GM12878 (cell line): ENCODE results near the gene CASP8. TPM values are rescaled to one million over a fixed set of nuclear protein-coding genes. Genes with fewer than 3 reads are reported as not detected.

Experiments used
- ATAC-seq: fragments of 200-7000 bp; cut with Tn5 transposase; 3 replicates; pipeline ENCODE4 v1.9.1; 2020; ENCODE audit warnings: mild to moderate bottlenecking, moderate library complexity
- BruUV-seq: library from RNA; stranded (reverse); fragments of 400-500 nt; replicated peaks from 2 replicates; lab custom pipeline; 2021; lab: Mats Ljungman, UMichigan
- CTCF ChIA-PET: fragments of 300-600 bp; sonication (Branson Sonifier 250); formaldehyde crosslinking; extraction: SDS; loops from one replicate; lab custom pipeline; 2021; ENCODE audit warnings: inconsistent platforms; lab: Yijun Ruan, JAX
- POLR2A ChIA-PET: fragments of 350-600 bp; formaldehyde crosslinking; extraction: SDS; loops from one replicate; lab custom pipeline; 2021; ENCODE audit warnings: inconsistent platforms; lab: Charles Lee
- RAD21 ChIA-PET: fragments of 300-600 bp; sonication (Branson Sonifier 250); formaldehyde crosslinking; loops from one replicate; lab custom pipeline; 2023; ENCODE audit warnings: antibody characterized with exemption; ENCODE audit not compliant: unreplicated experiment; lab: Charles Lee
- SMC1A ChIA-PET: fragments of 300-600 bp; sonication (Branson Sonifier 250); formaldehyde crosslinking; loops from one replicate; lab custom pipeline; 2023; ENCODE audit not compliant: unreplicated experiment, uncharacterized antibody; lab: Charles Lee
- DNase-seq: peaks from one replicate; pipeline ENCODE4 v3.0.0-alpha.2; 2011; ENCODE audit warnings: low read depth, low spot score
- FAIRE-seq: peaks from 3 replicates; lab custom pipeline; 2011; peaks lifted over from hg19 to GRCh38; lab: Jason Lieb, UNC
- H2AFZ ChIP-seq: 2 replicates; pipeline ENCODE4 v1.6.0; 2011; ENCODE audit warnings: low read depth, low read length, control low read depth; ENCODE audit not compliant: control insufficient read depth
- H3K27ac ChIP-seq: 2 replicates; pipeline ENCODE4 v1.5.1; 2011; ENCODE audit warnings: control low read depth; ENCODE audit not compliant: control insufficient read depth, insufficient read depth
- H3K27me3 ChIP-seq, 2 experiments: replicated peaks in 1 of 2; 2 replicates each; pipeline versions ENCODE4 v1.6.0 to v1.6.1; 2011; ENCODE audit warnings: low read length in 1 of 2; ENCODE audit not compliant: control insufficient read depth in 2 of 2, insufficient read depth in 2 of 2
- H3K36me3 ChIP-seq, 2 experiments: 2 replicates each; pipeline ENCODE4 v1.5.1; 2011; ENCODE audit warnings: low read length in 1 of 2; ENCODE audit not compliant: control insufficient read depth in 2 of 2, insufficient read depth in 2 of 2
- H3K4me1 ChIP-seq: 2 replicates; pipeline ENCODE4 v1.6.1; 2011; ENCODE audit warnings: mild to moderate bottlenecking, low read length, moderate library complexity, mixed read lengths; ENCODE audit not compliant: control insufficient read depth, insufficient read depth
- H3K4me2 ChIP-seq: 2 replicates; pipeline ENCODE4 v1.6.0; 2011; ENCODE audit warnings: control low read depth; ENCODE audit not compliant: control insufficient read depth, insufficient read depth
- H3K4me3 ChIP-seq: fragments of 200-600 bp; sonication (generic); 2 replicates; pipeline ENCODE4 v1.5.1; 2016
- H3K79me2 ChIP-seq: 2 replicates; pipeline ENCODE4 v1.6.0; 2011; ENCODE audit warnings: low read length; ENCODE audit not compliant: control insufficient read depth, insufficient read depth
- H3K9ac ChIP-seq: 2 replicates; pipeline ENCODE4 v1.8.0; 2011; ENCODE audit warnings: low read length, control low read depth, mixed read lengths; ENCODE audit not compliant: control insufficient read depth, insufficient read depth
- H3K9me3 ChIP-seq: replicated peaks from 3 replicates; pipeline ENCODE4 v1.5.1; 2011; ENCODE audit warnings: mild to moderate bottlenecking, low read length; ENCODE audit not compliant: control insufficient read depth, insufficient read depth
- H4K20me1 ChIP-seq: 2 replicates; pipeline ENCODE4 v1.6.0; 2011; ENCODE audit not compliant: control insufficient read depth, insufficient read depth
- CEBPB ChIP-seq, 2 experiments: fragments of 150-350 bp in 1 of 2; IDR thresholded peaks; 2 replicates each; pipeline ENCODE4 v1.6.1; 2012 to 2014; ENCODE audit warnings: low read depth in 2 of 2, low read length in 2 of 2, borderline replicate concordance in 1 of 2, inconsistent platforms in 1 of 2
- E2F8 ChIP-seq: fragments of 450-650 bp; IDR thresholded peaks from 2 replicates; pipeline ENCODE4 v1.6.1; 2018; ENCODE audit warnings: mild to moderate bottlenecking, low read depth, moderate library complexity; ENCODE audit not compliant: partially characterized antibody
- ESRRA ChIP-seq: IDR thresholded peaks from 2 replicates; pipeline ENCODE4 v1.6.1; 2012; ENCODE audit warnings: mild to moderate bottlenecking, low read length, improper control_type of control experiment
- GABPA ChIP-seq: IDR thresholded peaks from 2 replicates; pipeline ENCODE4 v1.6.1; 2014; ENCODE audit warnings: antibody characterized with exemption, low read depth, mild to moderate bottlenecking, inconsistent platforms
- IKZF1 ChIP-seq: fragments of 450-650 bp; conservative IDR thresholded peaks from 2 replicates; pipeline ENCODE4 v1.6.1; 2017; ENCODE audit warnings: antibody characterized with exemption, mild to moderate bottlenecking
- JUND ChIP-seq: IDR thresholded peaks from 2 replicates; pipeline ENCODE4 v1.6.1; 2012; ENCODE audit warnings: low read depth, mild to moderate bottlenecking, low read length, improper control_type of control experiment, moderate library complexity
- KAT2A ChIP-seq: conservative IDR thresholded peaks from 2 replicates; pipeline ENCODE4 v1.6.1; 2011; ENCODE audit warnings: low read depth, low read length; ENCODE audit not compliant: control insufficient read depth
- MEF2A ChIP-seq: IDR thresholded peaks from 2 replicates; pipeline ENCODE4 v1.6.1; 2011; ENCODE audit warnings: low read depth, mild to moderate bottlenecking, low read length, moderate library complexity; ENCODE audit not compliant: insufficient read depth
- NBN ChIP-seq: fragments of 450-650 bp; IDR thresholded peaks from 2 replicates; pipeline ENCODE4 v1.6.1; 2016
- NFYA ChIP-seq: IDR thresholded peaks from 2 replicates; pipeline ENCODE4 v1.6.1; 2011; ENCODE audit warnings: low read depth, mild to moderate bottlenecking, low read length, improper control_type of control experiment, borderline replicate concordance
- PAX5 ChIP-seq: IDR thresholded peaks from 2 replicates; pipeline ENCODE4 v1.6.1; 2011; ENCODE audit warnings: low read depth, low read length, borderline replicate concordance
- RBBP5 ChIP-seq: fragments of 200-600 bp; sonication (generic); conservative IDR thresholded peaks from 2 replicates; pipeline ENCODE4 v1.6.1; 2016
- TCF7 ChIP-seq: IDR thresholded peaks from 2 replicates; pipeline ENCODE4 v1.6.1; 2014; ENCODE audit warnings: antibody characterized with exemption, borderline replicate concordance
- WGBS: methylation state at CpG from one replicate; pipeline ENCODE4 v1.1.6; 2016; ENCODE audit warnings: low lambda C conversion rate; ENCODE audit not compliant: insufficient replicate concordance, insufficient coverage; ENCODE audit errors: missing lambda C conversion rate; 5-methylcytosine and 5-hydroxymethylcytosine counted together
- in situ Hi-C: fragments of 300-500 bp; cut with MboI; formaldehyde crosslinking; loops from 9 replicates; pipeline ENCODE4 v1.14.3; 2018; ENCODE audit warnings: mixed read lengths
- intact Hi-C: fragments of 100-400 bp; cut with micrococcal nuclease; formaldehyde crosslinking; loops from one replicate; pipeline ENCODE4 v1.14.2; 2022; ENCODE audit not compliant: unreplicated experiment
- polyA plus RNA-seq, 11 experiments: library from polyadenylated mRNA; depleted of rRNA in 4 of 11; unstranded in 6 of 11; stranded (reverse) in 5 of 11; fragments of >200 nt; fragmentation: Nextera tagmentation in 4 of 11; fragmentation: Illumina TruSeq in 1 of 11; extraction: Ambion mirVana in 4 of 11; extraction: Trizol in 1 of 11; gene quantifications; 1 replicate in 1 of 11; 2 replicates in 10 of 11; pipeline versions ENCODE4 v1.2.1 to v1.2.3, GENCODE V29; 2011 to 2016; ENCODE audit warnings: inconsistent platforms in 2 of 11, missing spikeins in 2 of 11, low read depth in 1 of 11
- total RNA-seq, 4 experiments: library from RNA; depleted of rRNA in 3 of 4; stranded (reverse); fragments of >200 nt in 3 of 4; fragmentation: Illumina TruSeq in 1 of 4; extraction: Trizol in 1 of 4; gene quantifications; 2 replicates each; pipeline versions ENCODE4 v1.2.1 to v1.2.3, GENCODE V29; 2013 to 2021
- TF ChIP-seq, protein P1 (sequence below): IDR thresholded peaks from 2 replicates; pipeline ENCODE4 v1.6.1; 2011; ENCODE audit warnings: mild to moderate bottlenecking, low read depth, low read length, moderate library complexity; ENCODE audit not compliant: insufficient replicate concordance

CASP8 gene
- total and polyA plus RNA-seq, 10 of the 15 experiments (the other 5 are each of a cell fraction or from before 2014, with no cell fraction given): 18.6 to 54.1 (median 39.9) TPM

DNA sequence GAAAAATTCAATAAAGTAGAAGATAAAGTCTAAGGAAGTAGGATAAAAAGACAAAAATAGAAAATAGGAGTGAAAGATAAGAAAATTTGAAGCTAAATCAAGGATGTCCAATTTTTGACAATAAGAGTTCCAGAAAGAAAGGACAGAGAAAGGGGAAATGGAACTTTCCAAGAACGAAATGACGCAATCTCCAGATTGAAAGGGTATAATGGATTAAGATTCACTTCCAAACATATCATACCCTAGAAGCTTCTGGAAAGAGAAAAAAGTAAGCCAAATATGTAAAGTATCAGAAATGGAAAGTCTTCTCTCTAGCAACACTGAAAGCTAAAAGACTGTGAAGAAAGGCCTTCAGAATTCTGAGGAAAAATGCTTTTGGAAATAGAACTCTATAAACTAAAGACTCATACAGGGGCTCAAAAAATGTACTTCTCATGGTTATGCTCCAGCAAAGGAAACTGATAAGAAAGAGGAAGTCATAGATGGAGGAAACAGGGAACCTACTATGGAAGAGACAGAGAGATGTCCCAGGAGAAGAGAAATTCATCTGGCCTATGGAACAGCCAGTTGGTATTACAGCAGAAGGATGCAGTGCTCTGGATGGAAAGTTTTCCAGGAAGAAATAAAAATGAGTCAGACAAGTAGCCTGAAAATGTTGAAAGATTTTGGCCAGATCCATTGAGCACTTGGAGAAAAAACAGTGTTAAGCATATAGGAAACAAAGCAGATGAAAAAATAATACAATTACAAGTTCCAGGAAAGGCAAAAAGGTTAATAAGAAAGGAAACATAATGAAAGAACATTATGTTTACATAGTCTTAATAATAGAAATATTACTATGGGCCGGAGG lies 20.1 kb downstream of the CASP8 start:
- intact Hi-C loops: no loop called here
- TSS peak; percentile 30 for BruUV-seq
- no peak for TF ChIP-seq RBBP5
- TF ChIP-seq MEF2A: no peak
- TF ChIP-seq CEBPB (IDR thresholded peaks at IDR 0.05; ENCODE audit: borderline replicate concordance in 1 of 2, low read depth in 2 of 2, low read length in 2 of 2): no peak
- no peak for TF ChIP-seq TCF7
- no peak for TF ChIP-seq E2F8
- no peak for TF ChIP-seq IKZF1
- TF ChIP-seq, protein P1, sequence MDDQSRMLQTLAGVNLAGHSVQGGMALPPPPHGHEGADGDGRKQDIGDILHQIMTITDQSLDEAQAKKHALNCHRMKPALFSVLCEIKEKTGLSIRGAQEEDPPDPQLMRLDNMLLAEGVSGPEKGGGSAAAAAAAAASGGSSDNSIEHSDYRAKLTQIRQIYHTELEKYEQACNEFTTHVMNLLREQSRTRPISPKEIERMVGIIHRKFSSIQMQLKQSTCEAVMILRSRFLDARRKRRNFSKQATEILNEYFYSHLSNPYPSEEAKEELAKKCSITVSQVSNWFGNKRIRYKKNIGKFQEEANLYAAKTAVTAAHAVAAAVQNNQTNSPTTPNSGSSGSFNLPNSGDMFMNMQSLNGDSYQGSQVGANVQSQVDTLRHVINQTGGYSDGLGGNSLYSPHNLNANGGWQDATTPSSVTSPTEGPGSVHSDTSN: no peak
- TF ChIP-seq JUND: no peak
- TF ChIP-seq KAT2A: no peak
- no peak for TF ChIP-seq NFYA
- no peak for TF ChIP-seq GABPA
- no peak for TF ChIP-seq NBN
- no peak for TF ChIP-seq PAX5
- TF ChIP-seq ESRRA: no peak
- TF ChIP-seq, all 136 proteins: peak for 0
- H3K4me3 ChIP-seq: no peak overlapping the region
- H3K79me2 ChIP-seq: no peaks in the 10 kb centered on the region
- H3K36me3 ChIP-seq: peaks cover 0 to 14% of the 10 kb centered on the region in 2 experiments; a peak in 3 of 4 replicates
- ChIA-PET POLR2A (no interaction called here), RAD21 (interaction anchor here (1.9 to 2.3 kb wide), 2 partner anchors 44 to 47 kb away, joined by 8 to 15 read pairs; no protein-coding TSS in a partner anchor), SMC1A (interaction anchor here (0.9 to 2.4 kb wide), 8 partner anchors 9 to 46 kb away, joined by 3 to 14 read pairs (median 4); no protein-coding TSS in a partner anchor), CTCF (interaction anchor here (0.9 to 5.6 kb wide), 5 partner anchors 16 to 83 kb away, joined by 4 to 24 read pairs (median 5); no protein-coding TSS in a partner anchor)
- no peak overlapping the region for H3K27ac ChIP-seq
- H3K4me1 ChIP-seq: no peaks in the 10 kb centered on the region
- no peak overlapping the region for H3K9ac ChIP-seq
- H3K27me3 ChIP-seq: no peaks in the 10 kb centered on the region
- ATAC-seq: no peak
- no peak for DNase-seq
- H3K4me2 ChIP-seq: no peak overlapping the region
- H3K9me3 ChIP-seq: no peaks in the 10 kb centered on the region
- 94% methylated on average over 3 of the region's 3 CpGs for WGBS
- in situ Hi-C loops: no loop called here
- H2AFZ ChIP-seq: no peak overlapping the region
- no peaks in the 10 kb centered on the region for H4K20me1 ChIP-seq
- FAIRE-seq: no peak
